A204.1 (cell line): ENCODE data around the gene GTF2F2.

ENCODE experiments used
- FAIRE-seq: peaks from 2 replicates; lab custom pipeline; 2012; peaks lifted over from hg19 to GRCh38; lab: Jason Lieb, UNC

The GTF2F2 gene

DNA sequence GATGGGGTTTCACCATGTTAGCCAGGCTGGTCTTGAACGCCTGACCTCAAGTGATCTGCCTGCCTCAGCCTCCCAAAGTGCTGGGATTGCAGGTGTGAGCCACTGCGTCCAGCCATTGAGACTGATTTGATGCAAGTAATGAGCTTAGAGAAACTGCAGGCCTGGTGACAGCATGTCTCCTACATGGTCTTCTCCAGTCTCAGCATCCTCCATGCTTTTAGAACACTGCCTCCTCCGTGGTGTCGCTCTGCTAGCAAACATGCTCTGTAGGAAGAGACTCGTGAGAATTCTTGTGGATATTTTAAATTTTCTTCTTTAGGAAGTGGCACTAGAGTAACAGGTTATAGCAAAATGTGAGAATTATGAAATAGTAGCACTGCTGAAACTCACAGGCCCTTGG lies 183.6 kb downstream of the GTF2F2 start:
- FAIRE-seq, result no peak

DNA sequence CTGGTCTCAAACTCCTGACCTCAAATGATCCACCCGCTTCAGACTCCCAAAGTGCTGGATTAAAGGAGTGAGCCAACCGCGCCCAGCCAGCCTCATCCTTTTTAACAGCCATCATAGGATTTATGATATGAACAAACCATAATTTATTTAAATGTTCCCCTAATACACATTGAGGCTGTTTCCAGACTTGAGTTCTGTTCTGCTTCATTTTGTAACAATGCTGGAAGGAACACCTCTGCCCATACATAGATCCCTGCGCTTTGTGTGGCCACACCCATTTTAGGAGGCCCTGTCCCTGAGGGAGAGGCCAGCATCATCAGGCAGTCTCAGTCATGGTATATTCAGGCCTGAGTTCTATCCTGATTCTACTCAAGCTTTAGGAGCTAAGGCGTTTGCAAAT lies 184.8 kb downstream of the GTF2F2 start:
- no peak for FAIRE-seq

DNA sequence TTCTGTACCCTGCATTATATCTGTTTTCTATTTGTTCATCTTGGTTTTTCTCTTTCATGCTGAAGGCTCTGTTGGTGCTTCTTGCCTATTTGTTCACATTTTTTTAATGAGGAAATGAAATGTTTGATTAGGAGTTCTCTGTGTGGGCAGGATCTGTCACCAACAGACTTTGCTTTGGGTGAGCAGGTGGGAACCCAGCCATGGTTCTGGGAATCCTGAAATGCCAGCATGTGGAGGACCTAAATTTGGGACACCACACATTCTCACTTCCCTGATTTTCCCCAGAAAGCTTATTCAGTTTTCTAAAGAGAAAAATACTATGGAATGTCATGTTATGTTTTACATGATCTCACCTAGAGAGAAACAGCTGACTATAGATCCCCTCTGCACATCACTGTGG lies 186.7 kb downstream of the GTF2F2 start:
- no peak for FAIRE-seq

DNA sequence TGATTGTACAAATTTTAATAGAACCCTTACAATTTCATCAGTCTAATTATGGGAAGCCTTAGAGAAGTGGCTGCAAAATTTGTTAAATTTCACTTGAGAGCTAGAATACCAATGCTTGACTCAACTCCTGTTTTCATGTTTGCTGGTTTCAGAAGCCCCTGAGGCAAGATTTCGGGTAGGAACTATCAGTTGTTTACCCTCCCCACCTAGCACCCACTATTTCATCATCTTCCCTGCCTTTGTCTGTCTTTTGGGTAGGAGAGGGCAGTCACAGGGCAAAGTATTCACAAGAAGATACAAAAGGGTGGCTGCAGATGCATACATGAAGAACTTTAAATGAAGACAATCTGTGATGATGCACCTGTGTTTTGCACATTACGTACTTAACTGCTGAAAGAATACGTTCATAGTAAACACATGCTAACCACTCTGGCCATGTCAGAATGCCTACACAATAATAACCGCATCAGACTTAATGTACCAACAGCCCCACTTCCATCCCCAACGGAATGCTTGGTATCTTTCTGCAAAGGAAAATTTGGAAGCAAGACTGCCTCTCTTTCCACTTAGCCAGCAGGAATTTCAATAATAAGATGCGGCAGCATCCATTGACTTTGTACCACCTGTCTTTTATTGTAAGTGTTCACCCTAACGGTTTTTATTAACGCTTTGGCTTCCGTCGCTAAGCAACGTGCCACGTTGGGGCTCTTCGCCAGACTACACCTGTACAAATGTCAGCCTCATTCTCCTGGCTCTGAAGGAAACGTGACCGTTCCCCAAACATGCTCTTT lies 190.2 kb downstream of the GTF2F2 start:
- FAIRE-seq, result no peak

DNA sequence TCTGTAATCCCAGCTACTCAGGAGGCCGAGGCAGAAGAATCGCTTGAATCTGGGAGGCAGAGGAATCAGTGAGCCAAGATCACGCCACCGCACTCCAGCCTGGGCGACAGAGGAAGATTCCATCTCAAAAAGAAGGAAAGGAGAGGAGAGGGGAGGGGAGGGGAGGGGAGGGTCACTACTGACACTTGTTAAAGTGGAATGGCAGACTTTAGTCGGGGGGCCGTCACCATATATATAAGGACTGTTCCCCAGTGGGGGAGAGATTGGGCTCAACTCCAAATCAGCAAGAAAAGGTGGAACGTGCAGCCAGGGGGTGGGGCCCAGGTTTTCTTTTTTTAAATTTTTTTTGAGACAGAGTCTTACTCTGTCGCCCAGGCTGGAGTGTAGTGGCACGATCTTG lies 194.5 kb downstream of the GTF2F2 start:
- no peak for FAIRE-seq

DNA sequence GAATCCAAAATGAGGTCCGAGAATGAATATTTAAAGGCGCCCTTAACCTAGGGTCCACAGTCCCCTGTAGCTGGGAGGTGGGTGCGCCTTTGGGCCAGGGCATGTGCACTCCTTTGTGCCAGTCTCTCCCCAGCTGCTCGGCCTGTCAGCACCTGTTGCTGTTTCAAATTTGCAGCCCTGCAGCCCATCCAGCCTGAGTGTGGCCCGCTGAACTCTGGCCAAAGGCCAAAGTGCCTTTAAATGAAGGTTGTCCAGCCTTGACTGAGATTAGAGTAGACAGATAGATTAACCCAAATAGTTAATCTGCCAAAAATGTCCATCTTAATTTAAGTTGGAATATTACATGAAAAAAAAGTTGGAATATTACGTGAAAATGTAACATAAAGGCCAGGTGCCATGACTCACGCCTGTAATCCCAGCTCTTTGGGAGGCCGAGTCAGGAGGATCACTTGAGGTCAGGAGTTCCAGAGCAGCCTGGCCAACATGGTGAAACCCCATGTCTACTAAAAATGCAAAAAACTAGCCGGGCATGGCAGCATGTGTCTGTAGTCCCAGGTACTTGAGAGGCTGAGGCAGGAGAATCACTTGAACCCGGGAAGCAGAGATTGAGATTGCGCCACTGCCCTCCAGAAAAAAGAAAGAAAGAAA lies 195.3 kb downstream of the GTF2F2 start:
- FAIRE-seq, result no peak

DNA sequence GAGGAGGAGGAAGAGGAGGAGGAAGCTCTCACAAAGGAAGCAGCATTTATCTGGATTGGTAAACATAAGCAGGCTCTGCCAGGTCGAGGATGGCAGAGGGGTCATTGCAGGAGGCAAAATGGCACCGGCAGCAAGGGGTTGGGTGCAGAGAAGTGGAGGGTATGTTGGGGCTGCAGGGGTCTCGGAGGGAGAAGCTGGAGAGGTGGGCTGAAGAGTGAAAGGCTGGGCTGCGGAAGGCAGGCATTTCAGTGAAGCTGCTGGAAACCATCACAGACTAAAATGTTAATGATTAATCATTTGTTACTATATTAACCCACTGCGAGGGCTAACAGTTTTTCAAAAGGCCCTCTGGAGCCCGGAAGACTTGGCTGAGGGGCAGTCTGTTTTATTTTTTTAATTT lies 196.0 kb downstream of the GTF2F2 start:
- FAIRE-seq, result no peak

DNA sequence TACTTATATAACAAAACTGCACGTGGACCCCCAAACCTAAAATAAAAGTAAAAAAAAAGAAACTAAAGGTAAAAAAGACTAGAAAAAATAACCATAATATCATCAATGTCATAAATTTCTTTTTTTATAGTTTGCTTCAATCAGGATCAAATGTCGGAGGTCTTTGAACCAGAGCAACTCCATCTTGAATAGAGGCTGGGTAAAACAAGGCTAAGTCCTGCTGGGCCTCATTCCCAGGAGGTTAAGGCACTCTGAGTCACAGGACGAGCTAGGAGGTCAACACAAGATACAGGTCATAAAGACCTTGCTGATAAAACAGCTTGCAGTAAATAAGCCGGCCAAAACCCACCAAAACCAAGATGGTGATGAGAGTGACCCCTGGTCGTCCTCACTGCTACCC lies 196.7 kb downstream of the GTF2F2 start:
- FAIRE-seq, result no peak

DNA sequence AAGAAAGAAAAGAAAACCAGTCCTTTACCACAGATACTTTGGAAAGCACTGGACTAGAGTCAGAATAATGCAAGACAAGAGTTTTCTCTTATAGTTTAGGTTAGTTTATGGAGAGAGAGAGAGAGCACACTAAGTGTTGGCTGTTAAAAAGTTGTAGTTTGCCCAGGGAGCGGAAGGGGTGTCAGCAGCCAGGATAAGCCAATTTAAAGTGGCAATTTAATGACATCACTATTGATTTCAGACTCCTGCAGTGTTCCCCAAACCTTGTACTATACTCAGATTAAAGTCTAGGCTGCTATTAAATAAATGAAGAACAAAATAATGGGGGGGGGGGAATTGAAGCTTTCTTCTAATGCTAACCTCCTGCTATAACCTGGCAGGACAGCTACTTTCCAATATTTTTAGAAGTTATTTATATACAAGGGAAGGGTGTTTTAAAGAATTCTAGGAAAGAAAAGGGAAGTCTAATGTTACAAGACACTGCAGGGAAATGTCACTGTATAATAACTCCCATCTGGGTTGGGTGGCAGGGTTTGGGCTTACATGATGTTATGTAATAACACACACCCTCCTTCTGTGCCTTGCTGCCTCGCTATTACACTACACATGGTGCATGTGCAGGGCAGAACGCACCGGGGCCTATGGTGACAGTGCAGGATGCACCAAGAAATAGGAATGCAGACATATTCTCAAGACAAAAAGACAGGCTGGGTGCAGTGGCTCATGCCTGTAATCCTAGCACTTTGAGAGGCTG lies 200.7 kb downstream of the GTF2F2 start:
- FAIRE-seq, result no peak

DNA sequence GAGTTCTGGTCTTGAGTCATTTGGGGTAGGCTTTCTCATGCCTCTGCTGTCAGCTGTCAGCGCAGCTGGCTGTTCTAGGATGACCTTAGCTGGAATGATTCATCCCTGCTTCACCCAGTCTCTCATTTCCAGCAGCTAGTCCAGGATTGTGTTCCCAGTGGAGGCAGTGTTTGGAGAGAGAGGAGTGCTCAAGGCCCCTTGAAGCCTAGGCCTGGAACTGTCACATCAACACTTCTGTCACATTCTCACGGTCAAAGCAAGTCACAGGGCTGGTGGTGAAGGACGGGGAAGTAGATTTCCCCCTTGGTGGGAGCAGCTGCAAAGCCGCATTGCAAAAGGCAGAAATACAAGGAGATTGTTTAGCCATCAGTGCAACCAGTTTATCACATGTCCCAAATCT lies 205.5 kb downstream of the GTF2F2 start:
- no peak for FAIRE-seq

DNA sequence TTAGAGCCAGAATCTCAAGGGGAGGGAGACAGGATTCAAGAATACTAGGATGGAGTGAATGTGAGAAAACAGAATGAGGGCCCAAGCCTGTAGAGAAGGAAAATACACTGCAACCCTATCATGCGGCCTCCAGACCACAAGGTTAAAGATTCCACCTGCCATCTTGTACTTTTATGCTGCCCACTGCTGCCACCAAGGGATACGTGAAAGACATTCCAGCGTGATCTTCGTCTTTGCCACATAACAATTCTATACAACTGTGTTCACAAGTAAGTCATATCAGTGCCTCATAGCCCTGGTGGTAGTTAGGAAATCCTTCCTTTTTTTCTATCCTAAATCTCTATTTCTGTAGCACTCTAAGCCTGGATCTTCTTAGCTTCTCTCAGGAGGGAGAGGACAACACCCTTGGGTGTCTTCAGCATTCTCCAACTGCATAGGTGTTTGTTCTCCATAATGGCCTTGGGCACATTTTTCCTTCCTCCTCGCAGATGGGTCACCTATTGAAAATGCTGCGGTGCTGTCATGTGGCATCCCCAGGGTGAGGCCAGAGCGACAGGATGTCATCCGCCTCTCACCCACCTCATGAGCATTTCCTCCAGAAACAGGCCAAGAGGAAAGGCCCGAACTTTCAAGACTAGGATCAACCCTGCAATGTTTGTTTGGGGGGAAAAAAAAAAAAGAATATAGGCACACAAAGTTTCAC lies 207.1 kb downstream of the GTF2F2 start:
- no peak for FAIRE-seq

DNA sequence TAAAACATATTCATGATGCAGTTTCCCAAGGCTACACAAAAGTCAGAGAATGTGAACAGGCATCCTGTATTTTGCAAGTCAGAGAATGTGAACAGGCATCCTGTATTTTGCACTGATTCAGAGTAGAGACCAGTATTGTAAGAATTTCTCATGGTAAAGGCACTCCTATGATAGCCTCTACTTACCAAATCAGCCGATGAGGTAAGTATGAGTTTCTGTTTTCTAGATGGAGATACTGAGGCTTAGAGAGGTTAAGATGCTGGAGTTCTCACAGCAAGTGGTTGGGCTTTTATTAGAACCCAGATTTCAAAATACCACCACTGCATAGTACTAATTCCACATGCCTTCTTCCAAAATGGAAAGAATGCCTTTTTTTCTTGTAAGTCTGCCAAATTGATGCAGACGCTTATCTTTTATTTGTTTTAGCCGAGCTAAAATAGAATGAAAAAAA lies 208.4 kb downstream of the GTF2F2 start:
- no peak for FAIRE-seq

DNA sequence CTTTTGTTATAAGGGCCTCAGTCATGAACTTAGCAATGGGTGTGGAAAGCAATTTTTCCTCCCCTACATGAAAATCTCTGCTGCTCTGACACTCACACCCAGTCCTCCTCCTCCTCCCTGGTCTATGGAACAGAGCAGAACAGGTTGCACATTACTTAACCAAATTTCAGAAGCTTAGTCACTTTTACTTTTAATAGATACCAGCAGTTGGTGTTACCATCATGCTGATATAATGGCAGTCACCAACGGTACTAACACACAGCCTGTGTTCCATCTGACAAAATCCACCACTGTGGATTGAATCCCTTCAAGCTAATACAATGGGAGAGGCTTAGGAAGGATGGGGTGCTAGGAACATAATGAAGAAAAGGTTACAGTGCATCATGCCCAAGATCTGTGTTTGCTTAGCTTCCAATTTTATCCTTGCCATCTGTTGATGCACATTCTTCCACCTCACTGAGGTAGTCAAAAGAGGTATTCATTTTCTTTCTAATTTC lies 210.9 kb downstream of the GTF2F2 start:
- no peak for FAIRE-seq

DNA sequence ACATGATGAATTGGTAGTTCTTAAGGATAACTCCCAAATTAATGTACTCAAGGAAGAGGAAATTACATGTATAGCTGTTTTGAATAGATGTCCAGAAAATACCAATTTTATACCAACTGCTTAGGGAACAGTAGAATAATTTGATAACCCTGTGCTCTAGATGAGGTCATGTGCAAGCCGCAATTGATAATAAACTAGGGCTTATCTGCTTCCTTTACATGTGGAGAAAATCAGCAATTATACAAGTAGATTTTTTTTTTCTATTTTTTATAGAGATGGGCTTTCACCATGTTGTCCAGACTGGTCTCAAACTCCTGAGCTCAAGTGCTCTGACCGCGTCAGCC lies 211.4 kb downstream of the GTF2F2 start:
- FAIRE-seq, result no peak

DNA sequence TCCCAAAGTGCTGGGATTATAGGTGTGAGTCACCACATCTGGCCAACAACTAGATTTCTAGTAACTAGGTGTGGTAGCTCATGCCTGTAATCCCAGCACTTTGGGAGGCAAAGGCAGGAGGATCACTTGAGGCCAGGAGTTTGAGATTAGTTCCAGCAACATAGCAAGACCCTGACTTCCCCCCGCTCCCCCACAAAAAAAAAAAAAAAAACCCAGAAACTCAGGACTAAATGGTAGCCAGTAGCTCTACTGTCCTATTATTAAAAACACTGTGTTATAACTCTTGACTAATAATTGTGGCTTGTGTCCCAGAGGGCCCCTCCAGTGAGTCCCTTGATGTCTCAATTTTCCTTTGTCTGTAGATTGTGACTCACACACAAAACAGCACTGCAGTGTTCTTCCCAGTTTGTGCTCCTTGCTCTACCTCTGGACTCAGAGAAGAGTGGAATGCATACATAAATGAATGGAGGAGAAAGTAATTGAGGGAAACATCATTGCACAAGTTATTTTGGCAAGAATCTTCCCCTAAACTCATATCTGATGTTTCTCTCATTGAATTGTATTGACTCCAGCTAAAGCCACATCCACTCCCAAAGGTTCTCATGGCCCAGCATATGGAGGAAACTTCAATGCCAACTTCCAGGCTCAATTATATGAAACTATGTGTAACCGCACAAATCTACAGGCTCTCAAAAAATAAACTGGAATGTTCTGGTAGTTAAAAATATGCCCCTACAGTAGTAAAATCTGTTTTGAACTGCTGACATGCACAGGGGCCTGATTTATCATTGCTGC lies 211.9 kb downstream of the GTF2F2 start:
- FAIRE-seq, result no peak

DNA sequence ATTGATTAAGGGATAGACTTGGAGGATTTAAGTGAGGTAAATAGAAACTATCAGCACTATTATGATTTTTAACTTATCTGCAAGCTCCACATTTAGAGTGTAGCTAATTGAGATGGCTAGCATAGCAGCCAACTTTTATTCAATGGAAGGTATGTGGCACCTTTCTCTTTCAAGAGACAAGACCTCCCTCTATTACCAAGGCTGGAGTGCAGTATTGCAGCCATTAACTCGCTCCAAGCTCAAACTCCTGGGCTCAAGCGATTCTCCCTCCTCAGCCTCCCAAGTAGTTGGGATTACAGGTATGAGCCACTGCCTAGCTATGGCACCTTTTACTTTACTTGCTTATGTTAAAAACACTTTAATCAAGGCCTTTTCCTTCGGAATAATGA lies 212.5 kb downstream of the GTF2F2 start:
- FAIRE-seq, result no peak

DNA sequence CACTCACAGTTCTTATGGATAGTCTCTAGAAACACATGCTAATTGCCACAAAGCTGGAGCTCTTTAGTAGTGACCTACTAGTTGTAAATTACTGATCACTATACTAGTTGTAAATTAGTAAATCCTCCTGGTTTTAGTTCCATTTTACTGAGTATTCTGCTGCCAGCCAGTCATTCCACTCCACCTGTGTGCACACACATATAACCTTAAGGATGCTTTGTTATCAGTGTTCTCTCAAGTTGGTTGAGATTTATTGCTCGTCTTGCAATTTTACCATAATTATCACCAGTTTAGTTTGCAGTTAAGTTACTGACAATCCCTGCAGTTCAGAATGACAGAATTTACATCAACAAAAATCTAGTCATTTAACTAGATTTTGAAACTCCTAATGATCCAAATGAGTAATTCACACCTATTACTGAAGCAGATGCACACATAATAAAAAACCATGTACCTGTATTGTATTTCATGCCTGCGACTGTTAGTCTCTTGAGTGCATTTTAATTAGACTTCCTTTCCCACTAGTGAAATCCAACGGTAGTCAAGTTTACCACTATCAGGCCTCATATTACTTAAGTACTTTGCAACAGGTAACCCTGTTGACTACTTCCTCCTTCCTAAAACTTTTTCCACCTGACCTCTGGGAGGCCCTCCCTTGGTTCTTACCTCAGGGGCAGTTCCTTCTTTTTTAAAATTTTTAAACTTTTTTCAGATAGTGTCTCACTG lies 213.1 kb downstream of the GTF2F2 start:
- FAIRE-seq, result no peak
